WTC11 (cell line): ENCODE data around the gene ANTXR1.

Experiments used
- ATF2 ChIP-seq: sonication (generic); formaldehyde crosslinking; IDR thresholded peaks from 2 replicates; pipeline ENCODE4 v1.8.1; 2022; ENCODE audit warnings: low read depth, missing genetic modification reagents, borderline replicate concordance
- CREM ChIP-seq: sonication (generic); formaldehyde crosslinking; IDR thresholded peaks from 2 replicates; pipeline ENCODE4 v1.8.1; 2022; ENCODE audit warnings: mild to moderate bottlenecking, missing genetic modification reagents, moderate library complexity
- CTCF ChIP-seq: fragments of 200-600 bp; IDR thresholded peaks from 2 replicates; pipeline ENCODE4 v1.8.0; 2022; ENCODE audit warnings: antibody characterized with exemption
- JUN ChIP-seq: sonication (generic); formaldehyde crosslinking; IDR thresholded peaks from 2 replicates; pipeline ENCODE4 v1.8.0; 2023; ENCODE audit warnings: mild to moderate bottlenecking, missing genetic modification reagents
- MAX ChIP-seq: sonication (generic); formaldehyde crosslinking; IDR thresholded peaks from 2 replicates; pipeline ENCODE4 v1.8.0; 2022; ENCODE audit warnings: mild to moderate bottlenecking, missing genetic modification reagents
- NR3C1 ChIP-seq: sonication (generic); formaldehyde crosslinking; conservative IDR thresholded peaks from 2 replicates; pipeline ENCODE4 v1.8.1; 2023; ENCODE audit warnings: low read depth, mild to moderate bottlenecking, missing genetic modification reagents
- PRDM15 ChIP-seq: sonication (generic); formaldehyde crosslinking; IDR thresholded peaks from 2 replicates; pipeline ENCODE4 v1.8.0; 2022; ENCODE audit warnings: missing genetic modification reagents
- ZNF138 ChIP-seq: sonication (generic); formaldehyde crosslinking; conservative IDR thresholded peaks from 2 replicates; pipeline ENCODE4 v1.8.1; 2022; ENCODE audit warnings: mild to moderate bottlenecking, moderate library complexity, missing genetic modification reagents

- TF ChIP-seq CTCF: no peak
- no peak for TF ChIP-seq PRDM15 (CRISPR knock-in tag)
- no peak for TF ChIP-seq ZNF138 (CRISPR knock-in tag)
- TF ChIP-seq JUN (CRISPR knock-in tag): no peak
- no peak for TF ChIP-seq ATF2 (CRISPR knock-in tag)
- TF ChIP-seq NR3C1 (CRISPR knock-in tag): no peak
- no peak for TF ChIP-seq MAX
- TF ChIP-seq CREM (CRISPR knock-in tag): no peak
Measured at GRCh38 chr2:69133898-69134297, 120.9 kb downstream of the ANTXR1 start.
